ENCODE results near the gene DGCR2.
"Not testable (repeated sequence)": the region's sequence is repeated elsewhere in the genome, so short reads cannot be mapped to it uniquely, and the experiment has no call there.

DGCR2 gene, protein sequence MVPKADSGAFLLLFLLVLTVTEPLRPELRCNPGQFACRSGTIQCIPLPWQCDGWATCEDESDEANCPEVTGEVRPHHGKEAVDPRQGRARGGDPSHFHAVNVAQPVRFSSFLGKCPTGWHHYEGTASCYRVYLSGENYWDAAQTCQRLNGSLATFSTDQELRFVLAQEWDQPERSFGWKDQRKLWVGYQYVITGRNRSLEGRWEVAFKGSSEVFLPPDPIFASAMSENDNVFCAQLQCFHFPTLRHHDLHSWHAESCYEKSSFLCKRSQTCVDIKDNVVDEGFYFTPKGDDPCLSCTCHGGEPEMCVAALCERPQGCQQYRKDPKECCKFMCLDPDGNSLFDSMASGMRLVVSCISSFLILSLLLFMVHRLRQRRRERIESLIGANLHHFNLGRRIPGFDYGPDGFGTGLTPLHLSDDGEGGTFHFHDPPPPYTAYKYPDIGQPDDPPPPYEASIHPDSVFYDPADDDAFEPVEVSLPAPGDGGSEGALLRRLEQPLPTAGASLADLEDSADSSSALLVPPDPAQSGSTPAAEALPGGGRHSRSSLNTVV

DNA sequence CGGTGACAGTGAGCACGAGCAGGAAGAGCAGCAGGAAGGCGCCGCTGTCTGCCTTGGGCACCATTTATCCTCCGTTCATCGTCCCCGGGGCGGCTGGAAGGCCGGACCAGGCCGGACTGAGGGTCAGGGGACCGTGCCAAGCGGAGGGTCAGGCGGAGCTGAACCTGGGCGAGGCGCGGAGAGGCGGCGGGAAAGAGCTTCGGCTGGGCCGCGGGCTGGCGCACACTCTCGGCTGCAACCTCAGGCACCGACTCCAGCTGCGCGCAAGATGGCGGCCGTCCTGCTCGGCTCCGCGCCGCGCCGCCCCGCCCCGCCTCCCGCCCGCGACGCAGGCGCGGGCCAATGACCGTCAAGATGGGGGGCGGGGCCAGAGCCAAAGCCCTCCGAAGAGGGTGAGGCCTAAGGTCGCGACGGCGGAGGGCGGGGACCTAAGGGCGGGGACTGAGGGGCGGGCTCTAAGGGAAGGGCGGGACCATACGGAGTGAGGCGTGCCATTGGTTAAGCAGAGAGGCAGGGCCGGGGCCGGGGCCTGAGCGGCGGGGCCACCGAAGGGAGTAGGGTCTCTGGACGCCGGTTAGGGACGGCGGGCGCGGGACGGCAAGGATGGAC, at the start of gene DGCR2:
TSS of gene DGCR2 (minus strand) at position 270 of the 609 bp plus-strand sequence. CDS start at position 64, 206 bp downstream.
- peak; percentile 80 to 96 for DNase-seq

DNA sequence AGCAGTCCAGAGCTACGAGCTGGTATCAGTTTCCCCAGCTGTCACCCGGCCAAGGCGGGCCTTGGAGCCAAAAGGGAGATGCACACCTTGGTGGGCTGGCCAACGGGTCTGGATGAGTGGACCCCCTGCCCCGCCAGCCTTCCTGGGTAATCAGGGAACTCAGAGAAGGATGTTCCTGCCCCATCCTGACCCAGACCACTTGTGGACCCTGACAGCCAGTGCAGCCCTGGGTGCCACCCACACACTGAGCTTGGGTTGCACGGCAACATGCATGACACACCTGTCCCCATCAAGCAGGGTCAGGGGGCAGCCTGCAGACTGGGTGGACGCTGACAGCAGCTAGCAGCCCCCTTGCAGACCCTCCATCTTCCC, 47.7 kb upstream of the DGCR2 start:
- no peak for DNase-seq

DNA sequence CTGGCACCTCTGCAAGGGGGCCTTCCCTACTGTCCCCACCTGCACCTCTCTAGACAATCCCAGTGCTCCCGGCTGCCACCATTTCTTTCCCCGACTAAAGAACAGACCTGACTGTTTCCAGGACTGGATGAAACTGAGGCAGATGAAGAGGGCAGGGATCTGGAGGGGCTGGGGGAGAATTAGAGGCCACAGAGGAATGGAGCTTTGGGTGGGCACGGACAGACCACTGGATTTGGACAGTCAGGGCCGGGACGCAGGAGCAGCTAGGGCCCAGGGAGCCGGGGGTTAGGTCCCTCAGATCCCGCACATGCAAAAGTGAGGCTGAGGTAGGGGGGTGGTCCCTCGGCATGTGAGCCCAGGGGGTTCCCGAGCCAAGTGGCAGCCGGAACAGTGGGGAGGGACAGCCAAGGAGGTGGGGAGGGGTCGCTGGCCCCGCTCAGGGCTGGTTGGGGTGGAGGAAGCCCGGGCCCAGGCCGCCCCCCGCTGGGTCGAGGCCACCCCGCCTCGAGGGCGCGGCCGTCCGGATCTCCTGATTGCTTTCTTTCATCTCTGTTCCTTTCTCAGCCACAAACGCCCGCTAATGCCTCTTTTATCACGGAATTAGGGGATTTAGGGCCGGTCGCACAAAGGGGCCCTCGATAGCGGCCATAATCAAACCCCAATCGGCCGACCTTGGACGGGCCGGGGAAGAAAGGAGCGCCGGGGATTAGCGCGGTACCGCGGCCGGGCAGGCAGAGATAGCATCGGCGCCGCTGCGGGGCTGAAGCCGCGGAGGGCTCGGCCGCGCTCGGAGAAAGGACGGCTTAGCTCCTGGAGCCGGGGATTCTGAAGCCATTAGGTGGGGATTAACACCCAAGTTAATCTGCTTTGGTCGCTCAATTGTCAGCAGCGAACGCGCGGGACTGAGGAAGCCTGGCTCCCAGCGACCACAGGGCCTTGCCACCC, 47.1 kb upstream of the DGCR2 start:
- DNase-seq: no peak

DNA sequence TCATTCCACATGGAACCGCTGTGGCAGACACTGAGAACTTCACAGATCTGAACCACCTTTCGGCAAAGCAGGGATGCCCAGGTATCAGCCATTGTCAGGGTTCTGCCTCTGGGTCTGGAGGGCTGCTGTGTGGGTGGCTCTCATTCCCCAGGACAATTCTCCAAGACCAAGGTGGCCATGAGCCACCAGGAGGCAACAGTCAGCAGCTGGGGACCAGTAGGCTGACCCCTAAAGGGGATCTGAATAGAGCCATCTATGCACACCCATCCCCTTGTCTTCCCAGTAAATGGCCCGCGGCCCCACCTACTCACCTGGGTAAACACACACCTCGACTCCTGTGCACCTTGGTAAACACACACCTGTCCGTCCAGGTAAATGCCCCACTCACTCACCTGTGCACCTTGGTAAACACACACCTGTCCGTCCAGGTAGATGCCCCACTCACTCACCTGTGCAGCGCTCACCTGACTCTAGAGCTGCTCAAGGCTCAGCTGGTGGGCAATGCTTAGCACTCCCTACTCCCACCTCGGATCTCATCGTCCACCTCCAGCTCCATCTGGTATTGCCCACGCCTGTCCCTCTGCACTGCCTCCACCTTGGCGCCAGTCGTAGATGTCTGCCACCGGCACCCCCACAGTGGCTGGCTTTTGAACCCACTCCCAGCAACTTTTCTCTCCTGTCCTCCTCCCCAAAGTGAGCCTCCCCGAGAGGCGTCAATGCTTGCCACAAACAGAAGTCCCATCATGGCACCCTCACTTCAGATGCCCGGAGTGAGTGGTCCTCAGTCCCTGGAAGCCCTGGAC, 46.1 kb upstream of the DGCR2 start:
- DNase-seq: peak in 1 of 2 experiments; percentile 51

DNA sequence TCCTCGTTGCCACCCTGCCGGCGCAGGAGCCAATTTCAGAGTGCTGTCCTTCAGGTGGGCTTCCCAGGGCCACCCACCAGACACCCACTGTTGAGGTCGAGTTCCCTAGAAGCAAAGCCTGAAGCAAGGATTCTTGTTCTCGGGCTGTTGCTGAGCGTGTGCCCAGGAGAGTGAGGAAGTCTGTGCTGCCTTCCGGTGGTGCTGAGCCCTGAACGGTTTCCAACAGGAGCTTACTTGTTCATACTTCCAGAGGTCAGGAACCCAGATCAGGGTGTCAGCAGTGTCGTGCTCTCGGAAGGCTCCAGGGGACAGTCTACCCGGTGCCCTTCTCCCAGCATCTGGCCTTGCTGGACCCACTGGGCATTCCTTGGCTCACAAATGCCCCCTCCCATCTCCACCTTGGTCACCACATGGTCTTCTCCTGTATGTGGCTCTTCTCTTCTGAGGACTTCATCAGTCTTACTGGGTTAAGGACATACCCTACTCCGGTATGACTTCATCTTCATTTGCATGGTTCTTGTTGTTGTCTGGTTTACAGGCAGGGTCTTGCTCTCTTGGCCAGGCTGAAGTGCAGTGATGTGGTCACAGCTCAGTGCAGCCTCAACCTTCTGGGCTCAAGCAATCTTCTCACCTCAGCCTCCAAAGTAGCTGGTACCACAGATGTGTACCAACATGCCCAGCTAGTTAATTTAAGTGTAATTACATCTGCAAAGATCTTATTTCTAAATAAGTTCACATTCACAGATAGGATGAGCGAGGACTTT, 45.1 kb upstream of the DGCR2 start:
- no peak for DNase-seq

DNA sequence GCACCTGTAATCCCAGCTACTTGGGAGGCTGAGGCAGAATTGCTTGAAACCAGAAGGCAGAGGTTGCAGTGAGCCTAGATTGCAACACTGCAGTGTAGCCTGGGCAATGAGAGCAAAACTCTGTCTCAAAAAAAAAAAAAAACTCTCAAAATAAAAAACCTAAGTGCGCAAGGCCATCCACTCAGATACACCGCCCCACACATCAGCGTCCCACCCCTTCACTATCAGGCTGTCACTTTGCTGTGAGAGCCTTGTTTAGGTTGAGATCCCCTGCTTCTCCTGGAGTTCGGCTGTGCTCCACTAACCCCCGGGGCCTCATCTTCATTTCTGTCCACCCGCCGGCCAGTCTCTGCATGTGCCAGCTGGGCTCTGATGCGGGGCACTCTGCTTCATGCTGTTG, 44.2 kb upstream of the DGCR2 start:
- DNase-seq: no peak

DNA sequence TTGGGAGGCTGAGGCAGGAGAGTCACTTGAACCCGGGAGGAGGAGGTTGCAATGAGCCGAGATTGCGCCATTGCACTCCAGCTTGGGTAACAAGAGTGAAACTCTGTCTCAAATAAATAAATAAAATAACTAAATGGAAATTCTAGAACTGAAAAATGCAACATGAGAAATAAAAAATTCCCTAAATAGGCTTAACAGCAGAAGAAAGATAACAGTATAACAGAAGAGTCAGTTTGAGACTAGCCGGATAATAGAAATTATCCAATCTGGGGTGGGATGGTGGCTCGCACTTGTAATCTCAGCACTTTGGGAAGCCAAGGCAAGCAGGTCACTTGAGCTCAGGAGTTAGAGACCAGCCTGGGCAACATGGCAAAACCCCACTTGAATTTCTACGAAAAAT, 42.2 kb upstream of the DGCR2 start:
- DNase-seq: no peak

DNA sequence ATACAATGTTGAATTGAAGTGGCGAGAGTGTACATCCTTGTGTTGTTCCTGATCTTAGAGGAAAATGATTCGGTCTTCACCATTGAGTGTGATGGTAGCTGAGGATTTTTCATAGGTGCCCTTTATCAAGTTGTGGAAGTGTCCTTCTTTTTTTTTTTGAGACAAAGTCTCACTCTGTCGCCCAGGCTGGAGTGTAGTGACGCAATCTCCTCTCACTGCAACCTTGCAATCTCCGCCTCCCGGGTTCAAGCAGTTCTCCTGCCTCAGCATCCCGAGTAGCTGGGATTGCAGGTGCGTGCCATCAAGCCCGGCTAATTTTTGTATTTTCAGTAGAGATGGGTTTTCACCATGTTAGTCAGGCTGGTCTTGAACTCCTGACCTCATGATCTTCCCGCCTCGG, 36.4 kb upstream of the DGCR2 start:
- DNase-seq: not testable (repeated sequence)

DNA sequence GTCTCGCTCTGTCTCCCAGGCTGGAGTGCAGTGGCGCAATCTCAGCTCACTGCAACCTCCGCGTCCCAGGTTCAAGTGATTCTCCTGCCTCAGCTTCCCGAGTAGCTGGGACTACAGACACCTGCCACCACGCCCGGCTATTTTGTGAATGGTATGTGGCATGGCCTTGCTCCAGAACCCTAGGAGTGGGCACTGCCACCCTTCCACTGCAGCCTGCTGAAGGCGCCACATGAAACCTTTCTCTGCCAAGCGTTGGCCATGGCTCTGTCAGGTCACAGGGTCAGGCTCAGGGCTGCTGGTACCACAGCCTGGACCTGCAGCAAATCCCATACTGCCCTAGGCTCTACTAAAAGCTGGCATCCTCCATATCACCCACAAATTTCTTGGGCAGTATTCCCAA, 33.9 kb upstream of the DGCR2 start:
- not testable (repeated sequence) for DNase-seq

DNA sequence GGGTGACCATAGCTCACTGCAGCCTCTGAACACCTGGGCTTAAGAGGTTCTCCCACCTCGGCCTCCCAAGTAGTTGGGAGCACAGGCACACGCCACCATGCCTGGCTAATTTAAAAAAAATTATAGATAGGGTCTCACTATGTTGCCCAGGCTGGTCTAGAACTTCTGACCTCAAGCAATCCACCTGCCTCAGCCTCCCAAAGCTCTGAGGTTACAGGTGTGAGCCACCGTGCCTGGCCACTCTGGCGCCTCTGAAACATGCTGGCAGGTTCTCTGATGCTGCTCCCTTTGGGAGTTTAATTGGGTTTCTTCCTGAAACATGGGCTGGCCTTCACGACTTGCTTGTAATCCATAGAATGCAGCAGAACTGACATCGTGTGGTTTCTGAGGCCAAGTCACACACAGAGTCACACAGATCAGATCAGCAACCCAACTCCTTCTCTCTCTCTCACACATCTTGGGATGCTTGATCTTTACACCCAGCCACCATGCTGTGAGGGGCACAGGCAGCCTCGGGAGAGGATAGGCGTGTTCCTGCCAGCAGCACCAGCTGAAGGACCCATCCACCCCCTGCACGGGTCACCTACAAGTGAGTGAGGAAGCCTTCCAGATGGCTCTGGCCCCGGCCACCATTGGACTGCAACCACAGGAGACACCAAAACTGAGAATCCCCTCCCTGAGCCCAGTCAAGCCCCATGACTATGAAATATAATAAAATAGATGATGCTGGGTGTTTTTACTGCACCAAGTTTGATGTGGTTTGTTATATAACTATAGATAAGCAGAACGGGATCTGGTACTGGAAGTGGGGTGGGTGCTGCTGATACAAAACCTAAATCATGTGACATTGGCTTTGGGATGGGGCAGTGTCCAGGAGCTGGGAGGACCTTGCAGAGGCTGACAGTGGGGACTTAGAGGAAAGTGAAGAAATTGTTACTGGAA, 31.0 kb upstream of the DGCR2 start:
- no peak for DNase-seq

DNA sequence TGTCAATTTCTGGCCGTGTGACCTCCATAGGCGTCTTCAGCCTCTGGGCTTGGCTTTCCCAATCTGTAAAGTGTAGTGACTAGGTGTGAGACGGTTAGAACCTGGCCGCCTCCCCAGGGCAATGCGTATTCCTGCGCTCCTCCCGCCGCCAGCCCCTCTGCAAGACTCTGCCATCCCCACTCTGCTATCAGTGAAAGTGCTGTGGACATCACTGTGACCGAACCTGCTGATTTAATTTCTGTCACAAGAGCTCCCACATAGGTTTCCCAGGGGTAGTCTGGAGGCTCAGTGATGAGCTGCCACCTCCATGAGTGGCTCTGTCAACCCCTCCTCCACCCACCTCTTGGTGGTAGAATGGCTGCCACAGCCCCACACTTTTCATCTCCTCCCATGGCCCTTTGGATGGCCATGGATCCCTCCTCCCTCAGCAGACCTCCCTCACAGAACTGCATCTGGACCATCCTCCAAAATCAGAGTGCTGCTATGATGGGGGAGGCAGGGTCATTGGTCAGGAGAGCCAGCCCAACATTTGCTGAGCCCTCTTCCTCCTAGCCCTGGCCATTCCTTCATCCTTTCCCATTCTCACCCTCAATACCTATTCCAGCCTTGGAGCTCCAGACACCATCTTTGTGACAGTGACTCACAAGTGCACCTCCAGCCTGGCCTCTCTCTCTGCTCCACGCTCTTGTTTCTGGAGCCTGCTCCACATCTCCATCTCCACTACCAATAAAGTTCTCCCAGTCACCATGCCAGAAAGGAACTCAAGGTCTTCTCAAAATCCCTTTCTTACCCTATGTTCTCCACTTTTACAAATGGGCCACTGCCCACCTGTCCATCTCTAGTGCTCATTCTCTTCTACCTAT, 29.3 kb upstream of the DGCR2 start:
- no peak for DNase-seq

DNA sequence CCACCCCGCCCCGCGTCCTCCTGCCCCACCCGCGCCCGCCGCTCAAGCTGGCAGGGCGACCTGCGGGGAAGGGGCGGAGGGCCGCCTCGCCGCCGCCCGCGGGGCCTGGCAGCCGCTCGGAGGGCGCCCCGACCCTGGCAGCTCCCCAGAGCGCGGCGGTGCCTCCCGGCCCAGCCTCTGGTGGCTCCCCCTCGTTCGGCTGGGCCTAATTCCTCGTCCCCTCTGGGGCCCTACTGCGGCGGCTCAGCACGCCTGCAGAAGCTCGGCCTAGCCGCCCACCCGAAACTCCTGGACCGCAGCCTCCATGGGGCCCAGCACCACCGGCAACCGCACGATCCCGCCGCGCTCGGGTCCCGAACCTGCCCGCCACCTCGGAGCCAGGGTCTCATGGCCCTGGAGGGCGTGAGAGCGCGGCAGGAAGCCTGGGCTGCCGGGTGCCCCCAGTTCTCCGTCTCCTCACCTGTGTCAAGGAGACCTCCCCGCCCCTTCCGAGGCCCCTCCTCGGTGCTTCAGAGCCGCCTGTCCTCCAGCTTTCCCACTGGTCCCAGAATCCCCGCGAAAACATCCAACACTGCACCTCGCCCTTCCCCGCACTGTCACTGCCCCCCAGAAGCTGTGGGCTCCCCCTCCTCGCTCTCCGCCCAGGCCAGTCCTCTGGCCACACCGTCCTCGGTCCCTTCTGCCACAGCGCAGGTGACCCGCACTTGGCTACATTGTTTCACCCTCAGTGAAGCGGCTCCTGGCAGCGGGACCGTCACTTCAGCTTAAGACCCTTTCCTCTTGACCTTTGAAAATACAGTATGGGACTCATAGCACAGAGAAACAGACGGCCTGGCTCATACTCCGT, 28.5 kb upstream of the DGCR2 start:
- no peak for DNase-seq

DNA sequence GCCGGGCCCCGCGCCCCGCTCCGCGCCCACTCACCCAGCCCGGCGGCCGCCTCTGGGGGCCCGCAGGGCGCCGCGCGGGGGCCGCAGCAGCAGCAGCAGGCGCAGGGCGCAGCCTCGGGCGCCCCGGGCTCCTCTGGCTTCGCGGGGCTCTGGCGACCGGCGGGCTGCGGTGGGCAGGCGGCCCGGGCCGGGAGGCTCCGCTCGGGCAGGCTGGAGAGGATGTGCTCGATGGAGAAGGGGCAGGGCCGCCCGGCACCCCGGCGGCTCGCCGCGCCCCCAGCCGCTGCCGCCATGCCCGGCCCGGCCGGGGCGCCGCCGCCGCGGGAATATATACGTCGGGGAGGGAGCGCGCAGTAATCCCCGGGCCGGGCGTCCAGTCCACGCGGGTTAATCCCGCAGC, 27.8 kb upstream of the DGCR2 start, which contains the start of gene GSC2:
TSS of gene GSC2 (minus strand) at position 302 of the 400 bp plus-strand sequence. CDS start at position 293, 9 bp downstream.
- no peak for DNase-seq

DNA sequence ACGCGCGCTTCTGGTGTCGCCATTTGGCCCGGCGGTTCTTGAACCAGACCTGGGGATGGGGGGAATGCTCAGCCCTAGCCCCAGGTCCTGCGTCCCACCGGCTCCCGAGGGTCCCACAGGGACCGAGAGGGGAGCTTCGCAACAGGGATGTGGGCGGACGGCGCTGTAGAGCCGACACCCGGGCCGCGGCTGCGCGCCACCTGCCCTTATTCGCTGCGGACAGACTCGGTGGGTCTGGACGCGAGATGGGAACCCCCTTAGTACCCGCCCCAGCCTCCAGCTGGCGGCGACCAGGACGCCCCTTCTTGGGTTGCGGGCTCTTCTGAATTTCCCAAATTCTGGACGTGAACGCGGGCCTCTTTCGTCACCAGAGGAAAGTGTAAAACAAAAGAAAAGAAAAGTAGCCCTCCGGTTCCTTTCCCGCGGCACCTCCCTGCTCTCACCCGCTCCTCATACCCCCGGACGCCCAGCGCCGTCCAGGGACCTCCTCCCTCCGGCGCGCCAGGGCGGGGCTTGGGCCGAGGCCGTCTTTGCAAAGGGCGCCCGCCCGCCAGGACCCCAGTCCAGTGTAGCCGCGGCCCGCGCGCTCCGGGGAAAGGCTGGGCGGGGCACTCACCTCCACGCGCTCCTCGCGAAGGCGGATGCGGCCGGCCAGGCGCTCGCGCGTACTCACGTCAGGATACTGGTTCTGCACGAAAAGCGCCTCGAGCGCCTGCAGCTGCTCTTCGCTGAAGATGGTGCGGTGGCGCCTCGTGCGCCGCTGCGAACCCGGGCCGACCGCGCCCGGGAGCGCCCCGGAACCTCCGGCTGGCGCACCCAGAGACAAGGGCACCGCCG, 27.1 kb upstream of the DGCR2 start:
- peak in 1 of 2 experiments; percentile 23 for DNase-seq

DNA sequence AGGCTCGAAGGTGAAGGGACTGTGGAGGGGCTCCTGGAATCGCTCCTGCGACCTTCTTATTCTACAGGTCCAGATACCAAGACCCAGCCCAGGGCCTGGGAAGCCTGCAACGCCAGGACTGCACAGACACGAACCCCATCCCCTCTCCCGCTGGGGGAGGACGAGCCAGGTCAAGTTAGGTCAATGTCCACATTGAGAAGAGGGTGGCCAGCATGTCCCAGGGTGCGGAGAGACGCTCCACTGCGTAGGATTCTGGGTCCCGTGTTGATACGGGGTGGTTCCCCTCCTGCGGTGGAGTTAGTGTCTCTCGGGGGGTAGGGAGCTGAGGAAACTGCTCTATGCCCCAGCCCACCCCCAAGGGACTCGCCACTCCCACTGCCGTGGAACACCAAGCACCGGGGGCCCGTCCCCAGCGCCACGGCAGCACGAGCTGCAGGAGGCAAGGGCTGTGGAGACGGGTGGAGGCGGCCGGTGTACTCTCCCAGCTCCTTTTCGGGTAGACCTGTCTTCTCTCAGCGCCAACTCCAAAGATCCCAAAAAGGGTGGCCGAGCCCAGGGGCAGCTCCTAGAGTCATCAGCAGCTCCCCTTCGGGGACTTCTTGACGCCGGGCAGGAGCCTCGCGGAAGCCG, 26.3 kb upstream of the DGCR2 start:
- no peak for DNase-seq

DNA sequence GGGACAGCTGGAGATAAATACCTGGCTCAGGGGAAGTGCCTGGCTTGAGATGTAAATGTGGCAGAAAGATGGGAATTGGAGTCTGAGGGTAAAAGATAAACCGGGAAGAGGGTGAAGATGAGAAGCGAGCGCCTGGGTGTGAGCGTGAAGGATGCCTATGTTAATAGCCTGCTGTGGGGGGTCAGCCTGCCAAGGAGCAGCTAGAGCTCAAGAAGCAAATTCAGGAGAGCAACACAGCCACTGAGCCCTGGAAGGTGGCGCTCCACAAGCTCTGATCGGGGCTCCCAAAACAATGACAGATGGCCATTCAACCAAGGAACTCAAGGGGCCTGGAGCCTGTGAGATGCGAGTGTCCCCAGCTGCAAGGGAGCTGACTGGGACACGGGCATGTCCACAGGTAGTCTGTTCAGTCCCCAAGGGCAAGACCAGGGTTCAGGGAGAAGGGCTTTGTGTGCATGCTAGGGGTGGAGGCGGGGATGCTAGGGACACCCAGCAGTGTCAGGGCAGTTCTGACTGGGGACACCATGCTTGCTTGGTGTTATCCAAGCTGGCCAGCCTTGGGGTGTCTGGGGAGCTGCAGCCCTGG, 25.1 kb upstream of the DGCR2 start:
- no peak for DNase-seq

All from NCI-H526 (cell line).